Sigmoid colon (tissue), 7 donors: ENCODE data around the gene GALT. TPM values are rescaled to one million over a fixed set of nuclear protein-coding genes. Genes with fewer than 3 reads are reported as not detected.

Experiments used
- DNase-seq: peaks from one replicate; pipeline ENCODE4 v3.0.0-alpha.2; 2019
- H3K27ac ChIP-seq, 4 donors: fragments of 200-600 bp; sonication (generic); one replicate each; pipeline ENCODE4 v1.5.1; 2016 to 2019; ENCODE audit warnings: mild to moderate bottlenecking in 1 of 4
- H3K27me3 ChIP-seq, 3 donors: fragments of 200-600 bp; sonication (generic); one replicate each; pipeline ENCODE4 v1.5.1; 2019; ENCODE audit warnings: mild to moderate bottlenecking in 1 of 3
- H3K36me3 ChIP-seq, 4 donors: fragments of 200-600 bp; sonication (generic); one replicate each; pipeline ENCODE4 v1.5.1; 2016 to 2019
- H3K4me1 ChIP-seq, 4 donors: fragments of 200-600 bp; sonication (generic); one replicate each; pipeline ENCODE4 v1.5.1; 2017 to 2019
- H3K4me3 ChIP-seq, 4 donors: fragments of 200-600 bp; sonication (generic); one replicate each; pipeline ENCODE4 v1.5.1; 2017 to 2019; ENCODE audit warnings: mild to moderate bottlenecking in 2 of 4, moderate library complexity in 1 of 4
- H3K9me3 ChIP-seq, 4 donors: fragments of 200-600 bp in 3 of 4; sonication (generic) in 3 of 4; one replicate each; pipeline versions ENCODE4 v1.5.1 to v1.6.1; 2013 to 2019
- EP300 ChIP-seq, 4 donors: sonication (generic); formaldehyde crosslinking; IDR thresholded peaks; one replicate each; pipeline ENCODE4 v1.6.1; 2017; ENCODE audit warnings: antibody characterized with exemption in 4 of 4
- POLR2A ChIP-seq, 2 donors: fragments of 450-650 bp; IDR thresholded peaks; one replicate each; pipeline ENCODE4 v1.6.1; 2016; ENCODE audit warnings: antibody characterized with exemption in 2 of 2, mild to moderate bottlenecking in 2 of 2, moderate library complexity in 2 of 2
- POLR2AphosphoS5 ChIP-seq, 4 donors: sonication (generic); formaldehyde crosslinking; IDR thresholded peaks; one replicate each; pipeline ENCODE4 v1.6.1; 2017; ENCODE audit warnings: antibody characterized with exemption in 4 of 4
- WGBS, 2 donors: extraction: QIAGEN DNeasy Blood & Tissue Kit; methylation state at CpG; one replicate each; pipeline ENCODE4 v1.1.7; 2013; 5-methylcytosine and 5-hydroxymethylcytosine counted together
- intact Hi-C: fragments of 100-400 bp; cut with DNase I; formaldehyde crosslinking; loops from one replicate; pipeline ENCODE4 v1.15.1; 2023
- polyA plus RNA-seq, 3 donors: library from polyadenylated mRNA; stranded (reverse); fragments of 200-250 nt; gene quantifications; one replicate each; pipeline ENCODE4 v1.2.3, GENCODE V29; 2013
- total RNA-seq, 4 donors: library from RNA; depleted of rRNA; stranded (reverse); fragments of >200 nt; gene quantifications; one replicate each; pipeline ENCODE4 v1.1.0, GENCODE V29; 2016
- TF ChIP-seq, protein P1 (sequence below), 4 experiments: fragments of 450-650 bp in 3 of 4; fragments of 200-600 bp in 1 of 4; IDR thresholded peaks; one replicate each; pipeline ENCODE4 v1.5.1; 2016 to 2019; ENCODE audit warnings: antibody characterized with exemption in 4 of 4, mild to moderate bottlenecking in 3 of 4, moderate library complexity in 2 of 4
- donor health status: healthy with polysubstance abuse.
- donor health status: Bipolar disorder and iron deficiency.
- donor health status: healthy.

The GALT gene
- total and polyA plus RNA-seq, 7 donors: 15.6 to 51.0 (median 33.1) TPM

DNA sequence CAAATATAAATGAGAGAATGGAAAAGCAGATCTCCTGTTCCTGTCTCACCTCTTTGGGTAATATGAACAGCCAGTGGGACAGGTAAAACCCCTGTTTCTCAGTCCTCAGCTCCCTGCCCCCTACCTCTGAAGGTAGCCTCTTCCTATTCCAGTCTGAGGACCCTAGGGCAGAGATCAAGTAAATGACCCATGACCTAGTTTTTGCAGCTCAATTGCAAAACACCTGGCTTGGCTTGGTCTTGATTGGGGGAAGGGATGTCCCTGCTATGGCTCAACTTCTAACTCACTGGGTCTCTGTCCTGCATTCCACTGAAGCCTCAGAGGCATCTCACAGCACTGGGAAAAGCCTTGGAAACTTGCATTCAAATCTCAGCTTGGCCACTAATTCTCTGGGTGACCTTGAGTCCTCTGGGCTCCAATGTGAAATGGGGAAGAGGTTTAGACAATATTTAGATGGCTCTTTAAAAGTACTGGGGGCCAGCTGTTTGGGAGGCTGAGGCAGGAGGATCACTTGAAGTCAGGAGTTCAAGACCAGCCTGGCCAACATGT lies 1.6 kb upstream of the GALT start:
- intact Hi-C loops: loop anchor here (5.0 kb wide), 1 partner anchor 57 kb away; no protein-coding TSS in a partner anchor
- TF ChIP-seq EP300 (IDR thresholded peaks at IDR 0.05) (no peak), POLR2AphosphoS5 (IDR thresholded peaks at IDR 0.05) (no peak), POLR2A (IDR thresholded peaks at IDR 0.05) (no peak)
- TF ChIP-seq, protein P1, sequence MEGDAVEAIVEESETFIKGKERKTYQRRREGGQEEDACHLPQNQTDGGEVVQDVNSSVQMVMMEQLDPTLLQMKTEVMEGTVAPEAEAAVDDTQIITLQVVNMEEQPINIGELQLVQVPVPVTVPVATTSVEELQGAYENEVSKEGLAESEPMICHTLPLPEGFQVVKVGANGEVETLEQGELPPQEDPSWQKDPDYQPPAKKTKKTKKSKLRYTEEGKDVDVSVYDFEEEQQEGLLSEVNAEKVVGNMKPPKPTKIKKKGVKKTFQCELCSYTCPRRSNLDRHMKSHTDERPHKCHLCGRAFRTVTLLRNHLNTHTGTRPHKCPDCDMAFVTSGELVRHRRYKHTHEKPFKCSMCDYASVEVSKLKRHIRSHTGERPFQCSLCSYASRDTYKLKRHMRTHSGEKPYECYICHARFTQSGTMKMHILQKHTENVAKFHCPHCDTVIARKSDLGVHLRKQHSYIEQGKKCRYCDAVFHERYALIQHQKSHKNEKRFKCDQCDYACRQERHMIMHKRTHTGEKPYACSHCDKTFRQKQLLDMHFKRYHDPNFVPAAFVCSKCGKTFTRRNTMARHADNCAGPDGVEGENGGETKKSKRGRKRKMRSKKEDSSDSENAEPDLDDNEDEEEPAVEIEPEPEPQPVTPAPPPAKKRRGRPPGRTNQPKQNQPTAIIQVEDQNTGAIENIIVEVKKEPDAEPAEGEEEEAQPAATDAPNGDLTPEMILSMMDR (IDR thresholded peaks at IDR 0.05): no peak
- Histone ChIP-seq H3K27ac (no peak overlapping the region), H3K36me3 (peaks cover 5 to 18% (median 13%) of the 10 kb centered on the region in 4 donors), H3K9me3 (no peaks in the 10 kb centered on the region), H3K4me3 (no peak overlapping the region), H3K27me3 (no peaks in the 10 kb centered on the region), H3K4me1 (peaks cover 0 to 28% (median 25%) of the 10 kb centered on the region in 4 donors)
- no peak for DNase-seq

DNA sequence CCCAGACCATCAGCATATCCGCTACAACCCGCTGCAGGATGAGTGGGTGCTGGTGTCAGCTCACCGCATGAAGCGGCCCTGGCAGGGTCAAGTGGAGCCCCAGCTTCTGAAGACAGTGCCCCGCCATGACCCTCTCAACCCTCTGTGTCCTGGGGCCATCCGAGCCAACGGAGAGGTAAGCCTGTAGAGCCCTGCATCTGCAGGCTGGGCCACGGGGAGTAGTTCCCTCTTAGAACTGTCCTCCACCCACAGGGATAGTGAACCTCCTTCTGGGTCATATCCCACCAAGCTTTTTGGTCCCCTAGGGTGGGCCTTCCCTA lies 569 bp downstream of the GALT start:
- TF ChIP-seq EP300 (IDR thresholded peaks at IDR 0.05): no peak
- TF ChIP-seq POLR2A (IDR thresholded peaks at IDR 0.05): no peak
- TF ChIP-seq POLR2AphosphoS5 (IDR thresholded peaks at IDR 0.05): no peak
- H3K36me3 ChIP-seq: peaks cover 5 to 29% (median 14%) of the 10 kb centered on the region in 4 donors
- WGBS, 2 donors: 1% methylated on average over 8 of the region's 8 CpGs
- DNase-seq: no peak
- intact Hi-C loops: loop anchor here (5.0 kb wide), 1 partner anchor 55 kb away; no protein-coding TSS in a partner anchor
- H3K27me3 ChIP-seq: no peaks in the 10 kb centered on the region
- H3K9me3 ChIP-seq: no peaks in the 10 kb centered on the region
- peaks cover 0 to 42% (median 39%) of the 10 kb centered on the region in 4 donors for H3K4me1 ChIP-seq
- H3K27ac ChIP-seq: peak overlapping the region; percentile 83 to 94 (median 90)
- H3K4me3 ChIP-seq: peak overlapping the region; percentile 50 to 81 (median 59)

DNA sequence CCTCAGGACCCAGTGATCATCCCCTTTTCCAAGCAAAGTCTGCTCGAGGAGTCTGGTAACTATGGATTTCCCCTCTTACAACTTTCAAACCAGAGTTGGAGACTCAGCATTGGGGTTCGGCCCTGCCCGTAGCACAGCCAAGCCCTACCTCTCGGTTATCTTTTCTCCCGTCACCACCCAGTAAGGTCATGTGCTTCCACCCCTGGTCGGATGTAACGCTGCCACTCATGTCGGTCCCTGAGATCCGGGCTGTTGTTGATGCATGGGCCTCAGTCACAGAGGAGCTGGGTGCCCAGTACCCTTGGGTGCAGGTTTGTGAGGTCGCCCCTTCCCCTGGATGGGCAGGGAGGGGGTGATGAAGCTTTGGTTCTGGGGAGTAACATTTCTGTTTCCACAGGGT lies 1.2 kb downstream of the GALT start:
- no peaks in the 10 kb centered on the region for H3K27me3 ChIP-seq
- TF ChIP-seq POLR2AphosphoS5 (IDR thresholded peaks at IDR 0.05) (no peak), POLR2A (IDR thresholded peaks at IDR 0.05) (no peak), EP300 (IDR thresholded peaks at IDR 0.05) (no peak)
- TF ChIP-seq, protein P1 (IDR thresholded peaks at IDR 0.05): no peak
- H3K4me1 ChIP-seq: peaks cover 0 to 48% (median 45%) of the 10 kb centered on the region in 4 donors
- peak overlapping the region; percentile 83 to 94 (median 90) for H3K27ac ChIP-seq
- H3K36me3 ChIP-seq: peaks cover 5 to 29% (median 14%) of the 10 kb centered on the region in 4 donors
- no peak for DNase-seq
- H3K4me3 ChIP-seq: peak overlapping the region; percentile 50 to 81 (median 59)
- WGBS, 2 donors: 24 to 56% methylated on average over 10 of the region's 10 CpGs
- no peaks in the 10 kb centered on the region for H3K9me3 ChIP-seq
- intact Hi-C loops: loop anchor here (5.0 kb wide), 1 partner anchor 55 kb away; no protein-coding TSS in a partner anchor

DNA sequence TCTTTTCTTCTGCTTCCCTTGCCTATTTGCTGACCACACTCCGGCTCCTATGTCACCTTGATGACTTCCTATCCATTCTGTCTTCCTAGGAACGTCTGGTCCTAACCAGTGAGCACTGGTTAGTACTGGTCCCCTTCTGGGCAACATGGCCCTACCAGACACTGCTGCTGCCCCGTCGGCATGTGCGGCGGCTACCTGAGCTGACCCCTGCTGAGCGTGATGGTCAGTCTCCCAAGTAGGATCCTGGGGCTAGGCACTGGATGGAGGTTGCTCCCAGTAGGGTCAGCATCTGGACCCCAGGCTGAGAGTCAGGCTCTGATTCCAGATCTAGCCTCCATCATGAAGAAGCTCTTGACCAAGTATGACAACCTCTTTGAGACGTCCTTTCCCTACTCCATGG lies 2.2 kb downstream of the GALT start:
- Histone ChIP-seq H3K27me3 (no peaks in the 10 kb centered on the region), H3K27ac (peak overlapping the region in 3 of 4 donors; percentile 83 to 90 (median 89)), H3K9me3 (no peaks in the 10 kb centered on the region), H3K4me1 (peaks cover 0 to 59% (median 55%) of the 10 kb centered on the region in 4 donors), H3K4me3 (no peak overlapping the region), H3K36me3 (peaks cover 5 to 29% (median 14%) of the 10 kb centered on the region in 4 donors)
- WGBS, 2 donors: 95 to 97% methylated on average over 8 of the region's 8 CpGs
- TF ChIP-seq EP300 (IDR thresholded peaks at IDR 0.05): no peak
- TF ChIP-seq POLR2A (IDR thresholded peaks at IDR 0.05): no peak
- TF ChIP-seq, protein P1 (IDR thresholded peaks at IDR 0.05): no peak
- TF ChIP-seq POLR2AphosphoS5 (IDR thresholded peaks at IDR 0.05): no peak
- no peak for DNase-seq
- intact Hi-C loops: loop anchor here (5.0 kb wide), 1 partner anchor 54 kb away; no protein-coding TSS in a partner anchor

DNA sequence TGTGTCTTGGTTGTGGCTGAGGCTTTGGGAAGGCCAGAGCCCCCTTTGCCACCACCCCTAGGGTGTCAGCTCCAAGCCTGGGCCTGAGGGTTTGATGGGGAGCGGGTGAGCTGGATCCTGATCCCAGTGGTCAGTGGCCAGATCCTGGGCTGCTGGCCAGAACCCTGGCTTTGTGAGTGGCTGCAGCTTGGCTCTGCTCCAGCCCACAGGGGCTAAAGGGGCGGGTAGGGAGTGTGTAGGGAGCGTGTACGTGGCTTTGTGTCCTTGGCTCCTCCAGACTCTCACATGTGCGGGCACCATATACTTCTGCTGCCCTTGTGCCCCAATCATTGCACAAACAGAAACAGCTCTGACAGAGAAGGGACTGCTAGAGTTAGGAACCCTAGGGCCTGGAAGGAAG lies 4.3 kb downstream of the GALT start:
- no peaks in the 10 kb centered on the region for H3K27me3 ChIP-seq
- no peaks in the 10 kb centered on the region for H3K9me3 ChIP-seq
- 86 to 87% methylated on average over 5 of the region's 5 CpGs for WGBS, 2 donors
- H3K4me1 ChIP-seq: peaks cover 0 to 80% (median 75%) of the 10 kb centered on the region in 4 donors
- H3K4me3 ChIP-seq: no peak overlapping the region
- peak overlapping the region; percentile 83 to 91 (median 88) for H3K27ac ChIP-seq
- H3K36me3 ChIP-seq: peaks cover 5 to 29% (median 14%) of the 10 kb centered on the region in 4 donors
- DNase-seq: no peak
- intact Hi-C loops: loop anchor here (5.0 kb wide), 1 partner anchor 341 kb away; no protein-coding TSS in a partner anchor
- TF ChIP-seq POLR2A (IDR thresholded peaks at IDR 0.05): no peak
- TF ChIP-seq, protein P1 (IDR thresholded peaks at IDR 0.05): no peak
- no peak for TF ChIP-seq POLR2AphosphoS5 (IDR thresholded peaks at IDR 0.05)
- no peak for TF ChIP-seq EP300 (IDR thresholded peaks at IDR 0.05)
